Mesenchymal stem cell (in vitro differentiated cells and primary cell): ENCODE data around the gene GRM1.

Experiments
- DNase-seq: peaks from one replicate; pipeline ENCODE4 v3.0.0-alpha.2; 2013
- H2AFZ ChIP-seq: one replicate; pipeline ENCODE4 v1.6.1; 2013; ENCODE audit warnings: low read depth, mild to moderate bottlenecking, control low read depth, inconsistent platforms, low read length, moderate library complexity
- H2AK5ac ChIP-seq: 2 replicates; pipeline ENCODE4 v1.6.1; 2013; ENCODE audit warnings: low read length, moderate library complexity, mild to moderate bottlenecking, inconsistent platforms; ENCODE audit not compliant: severe bottlenecking
- H2BK120ac ChIP-seq: one replicate; pipeline ENCODE4 v1.6.1; 2013; ENCODE audit warnings: low read depth, mild to moderate bottlenecking, inconsistent platforms, low read length, moderate library complexity
- H2BK12ac ChIP-seq, 2 experiments: one replicate each; pipeline ENCODE4 v1.6.1; 2013; ENCODE audit warnings: inconsistent platforms in 2 of 2, low read length in 2 of 2, mild to moderate bottlenecking in 2 of 2, moderate library complexity in 2 of 2, control low read depth in 1 of 2
- H2BK15ac ChIP-seq: one replicate; pipeline ENCODE4 v1.6.1; 2013; ENCODE audit warnings: mild to moderate bottlenecking, low read depth, inconsistent platforms; ENCODE audit not compliant: poor library complexity, severe bottlenecking
- H2BK5ac ChIP-seq: 2 replicates; pipeline ENCODE4 v1.6.1; 2013; ENCODE audit warnings: low read depth, mild to moderate bottlenecking, low read length, control low read depth, inconsistent platforms; ENCODE audit not compliant: poor library complexity, severe bottlenecking
- H3K14ac ChIP-seq, 2 experiments: one replicate each; pipeline ENCODE4 v1.6.1; 2013; ENCODE audit warnings: inconsistent platforms in 2 of 2, low read length in 2 of 2, control low read depth in 1 of 2, mild to moderate bottlenecking in 1 of 2, moderate library complexity in 1 of 2
- H3K18ac ChIP-seq, 2 experiments: one replicate each; pipeline ENCODE4 v1.6.1; 2013; ENCODE audit warnings: inconsistent platforms in 2 of 2, low read length in 2 of 2, control low read depth in 1 of 2, low read depth in 1 of 2, mild to moderate bottlenecking in 1 of 2
- H3K23ac ChIP-seq, 2 experiments: one replicate each; pipeline ENCODE4 v1.6.1; 2013; ENCODE audit warnings: inconsistent platforms in 2 of 2, low read length in 2 of 2, mild to moderate bottlenecking in 2 of 2, moderate library complexity in 2 of 2, control low read depth in 1 of 2
- H3K27ac ChIP-seq: 2 replicates; pipeline ENCODE4 v1.5.1; 2013; ENCODE audit warnings: mild to moderate bottlenecking, moderate library complexity, low read length, control low read depth, inconsistent platforms; ENCODE audit not compliant: poor library complexity, severe bottlenecking
- H3K27me3 ChIP-seq, 2 experiments: 2 replicates each; pipeline versions ENCODE4 v1.6.1 to v1.7.0; 2013; ENCODE audit warnings: low read length in 2 of 2, mild to moderate bottlenecking in 2 of 2, moderate library complexity in 2 of 2, control low read depth in 1 of 2, inconsistent platforms in 1 of 2; ENCODE audit not compliant: control insufficient read depth in 1 of 2, insufficient read depth in 1 of 2
- H3K36me3 ChIP-seq, 2 experiments: 2 replicates each; pipeline versions ENCODE4 v1.6.1 to v1.7.0; 2013; ENCODE audit warnings: low read length in 2 of 2, control low read depth in 1 of 2, inconsistent platforms in 1 of 2, low read depth in 1 of 2, mild to moderate bottlenecking in 1 of 2; ENCODE audit not compliant: insufficient read depth in 2 of 2, control insufficient read depth in 1 of 2
- H3K4ac ChIP-seq, 2 experiments: one replicate each; pipeline ENCODE4 v1.6.1; 2013; ENCODE audit warnings: inconsistent platforms in 2 of 2, low read length in 2 of 2, mild to moderate bottlenecking in 2 of 2, moderate library complexity in 2 of 2, control low read depth in 1 of 2, low read depth in 1 of 2
- H3K4me1 ChIP-seq: 2 replicates; pipeline ENCODE4 v1.6.1; 2013; ENCODE audit warnings: low read depth, low read length, control low read depth; ENCODE audit not compliant: control insufficient read depth, insufficient read depth
- H3K4me2 ChIP-seq: 2 replicates; pipeline ENCODE4 v1.6.1; 2013; ENCODE audit warnings: low read length, mild to moderate bottlenecking, inconsistent platforms; ENCODE audit not compliant: poor library complexity, severe bottlenecking
- H3K4me3 ChIP-seq, 2 experiments: 2 replicates each; pipeline versions ENCODE4 v1.5.1 to v1.7.0; 2013; ENCODE audit warnings: low read length in 2 of 2, mild to moderate bottlenecking in 2 of 2, control low read depth in 1 of 2, low read depth in 1 of 2; ENCODE audit not compliant: insufficient read depth in 1 of 2
- H3K79me1 ChIP-seq: replicated peaks from 2 replicates; pipeline ENCODE4 v1.6.1; 2013; ENCODE audit warnings: mild to moderate bottlenecking, control low read depth, low read length, inconsistent platforms; ENCODE audit not compliant: poor library complexity, severe bottlenecking
- H3K9ac ChIP-seq: 2 replicates; pipeline ENCODE4 v1.7.0; 2013; ENCODE audit warnings: mild to moderate bottlenecking, low read length, moderate library complexity
- H3K9me3 ChIP-seq: 2 replicates; pipeline ENCODE4 v1.7.0; 2013; ENCODE audit warnings: mild to moderate bottlenecking, low read length; ENCODE audit not compliant: control insufficient read depth
- H4K8ac ChIP-seq: one replicate; pipeline ENCODE4 v1.6.1; 2013; ENCODE audit warnings: inconsistent platforms, mild to moderate bottlenecking, low read length, moderate library complexity
- H4K91ac ChIP-seq: one replicate; pipeline ENCODE4 v1.6.1; 2013; ENCODE audit warnings: mild to moderate bottlenecking, low read length, inconsistent platforms
- WGBS: methylation state at CpG from one replicate; pipeline ENCODE4 v1.1.7; 2013; ENCODE audit warnings: mixed read lengths; 5-methylcytosine and 5-hydroxymethylcytosine counted together

GRM1 gene

DNA sequence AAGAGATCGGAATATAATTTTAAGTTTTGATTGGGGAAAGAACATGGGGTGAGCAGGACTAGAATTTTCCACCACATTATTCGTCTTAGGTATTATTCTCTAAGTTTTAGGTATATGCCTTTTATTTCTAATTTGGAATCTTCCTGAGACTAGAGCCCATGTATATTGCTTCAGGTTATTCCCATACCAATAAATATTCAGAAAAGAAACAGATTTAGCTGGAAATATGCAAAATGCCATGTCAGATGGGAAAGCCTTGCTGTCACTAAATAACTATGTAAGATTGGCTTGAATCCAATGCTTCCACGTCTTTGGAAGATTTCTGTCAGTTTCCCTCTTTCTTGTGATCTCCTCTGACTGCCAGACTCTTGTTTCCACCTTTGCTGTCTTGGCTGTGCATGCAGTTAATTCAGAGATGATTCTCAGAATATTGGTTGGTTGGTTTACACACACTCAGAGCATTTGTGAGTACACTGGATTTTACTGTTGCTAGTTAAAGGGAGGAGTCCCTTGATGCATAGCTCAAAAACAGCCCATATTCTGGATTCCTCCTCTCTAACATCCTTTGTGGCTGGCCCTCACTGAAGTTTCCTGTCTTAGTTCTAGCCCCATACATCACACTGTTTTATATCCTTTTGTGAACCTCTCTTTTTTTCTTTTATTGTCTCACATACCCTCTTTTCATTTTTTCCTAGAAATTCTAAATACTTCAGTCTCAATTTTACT lies 64.3 kb downstream of the GRM1 start:
- Histone ChIP-seq H2AK5ac (no peak overlapping the region), H2BK15ac (no peak overlapping the region), H3K9ac (no peak overlapping the region), H2BK120ac (no peak overlapping the region), H3K36me3 (no peaks in the 10 kb centered on the region), H4K91ac (no peak overlapping the region), H3K4ac (no peak overlapping the region), H3K4me2 (no peak overlapping the region), H3K27me3 (no peaks in the 10 kb centered on the region), H2BK12ac (no peak overlapping the region), H3K9me3 (no peaks in the 10 kb centered on the region), H3K4me1 (no peaks in the 10 kb centered on the region), H2AFZ (no peak overlapping the region), H4K8ac (no peak overlapping the region), H2BK5ac (no peak overlapping the region), H3K23ac (no peak overlapping the region), H3K27ac (no peak overlapping the region), H3K14ac (no peak overlapping the region), H3K4me3 (no peak overlapping the region), H3K79me1 (no peaks in the 10 kb centered on the region), H3K18ac (no peak overlapping the region)
- DNase-seq, result no peak
- WGBS, result 60% methylated on average over 2 of the region's 3 CpGs

DNA sequence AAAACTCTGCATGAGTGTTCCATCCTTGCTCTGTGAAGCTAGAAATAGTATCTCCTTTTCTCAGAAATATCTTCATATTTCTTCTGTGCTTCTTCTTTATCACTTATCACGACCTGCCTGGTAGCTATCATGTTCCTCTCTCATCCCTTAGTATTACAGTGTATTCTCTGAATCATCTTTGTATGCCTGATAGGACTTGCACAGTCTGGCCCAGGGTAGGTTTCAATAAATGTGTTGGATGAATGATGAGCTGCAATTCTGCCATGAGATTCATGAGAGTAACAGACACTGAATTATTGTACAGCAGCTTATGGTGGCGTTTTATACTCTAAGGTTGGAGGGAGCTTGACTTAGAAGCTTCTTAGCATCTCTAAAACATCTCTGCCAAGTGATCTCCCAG lies 66.6 kb downstream of the GRM1 start:
- Histone ChIP-seq H3K79me1 (no peaks in the 10 kb centered on the region), H4K91ac (no peak overlapping the region), H3K4me2 (no peak overlapping the region), H2BK12ac (no peak overlapping the region), H3K18ac (no peak overlapping the region), H2BK5ac (no peak overlapping the region), H4K8ac (no peak overlapping the region), H3K14ac (no peak overlapping the region), H3K4me3 (no peak overlapping the region), H3K27me3 (no peaks in the 10 kb centered on the region), H3K4ac (no peak overlapping the region), H3K4me1 (no peaks in the 10 kb centered on the region), H2AK5ac (no peak overlapping the region), H2BK120ac (no peak overlapping the region), H3K9ac (no peak overlapping the region), H2BK15ac (no peak overlapping the region), H2AFZ (no peak overlapping the region), H3K36me3 (no peaks in the 10 kb centered on the region), H3K23ac (no peak overlapping the region), H3K27ac (no peak overlapping the region), H3K9me3 (no peaks in the 10 kb centered on the region)
- 60% methylated on average over 2 of the region's 2 CpGs for WGBS
- DNase-seq, result no peak

DNA sequence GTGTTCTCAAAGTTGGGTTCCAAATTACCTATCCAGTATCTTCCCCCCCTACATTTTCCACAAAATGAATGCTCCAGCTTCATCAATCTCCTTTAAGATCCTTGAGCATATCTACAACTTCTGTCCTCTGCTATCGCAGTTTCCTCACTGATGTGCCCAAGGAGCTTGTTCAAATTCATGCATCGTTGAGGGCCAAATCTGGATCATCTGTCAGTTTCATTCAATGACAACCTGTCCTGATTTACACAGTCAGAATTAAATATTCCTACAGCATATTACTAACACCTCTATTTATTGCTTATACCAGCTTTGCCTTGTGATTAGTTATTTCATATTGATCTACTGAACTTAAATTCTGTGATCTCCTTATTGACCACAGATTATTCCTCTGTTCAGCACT lies 68.7 kb downstream of the GRM1 start:
- 91% methylated on average over 2 of the region's 2 CpGs for WGBS
- H2AK5ac ChIP-seq, result no peak overlapping the region

DNA sequence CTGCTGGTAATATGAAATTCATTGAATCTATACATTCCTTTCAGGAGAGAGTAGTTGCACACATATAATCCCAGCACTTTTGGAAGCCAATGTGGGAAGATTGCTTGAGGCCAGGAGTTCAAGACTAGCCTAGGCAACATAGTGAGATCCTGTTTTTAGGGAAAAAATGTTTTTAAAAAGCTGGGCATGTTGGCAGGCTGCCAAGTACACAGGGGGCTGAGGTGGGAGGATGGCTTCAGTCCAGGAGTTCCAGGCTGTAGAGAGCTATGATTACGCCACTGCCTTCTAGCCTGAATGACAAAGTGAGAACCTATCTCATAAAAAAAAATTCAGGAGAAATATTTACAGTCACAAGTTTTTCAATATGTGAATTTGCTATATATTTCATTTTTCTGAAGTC lies 71.9 kb downstream of the GRM1 start:
- no peak for DNase-seq
- H3K27ac ChIP-seq, result no peak overlapping the region

More for the DNA sequence above, 68.7 kb downstream of the GRM1 start:
- Histone ChIP-seq H3K9me3 (no peaks in the 10 kb centered on the region), H2BK15ac (no peak overlapping the region), H3K4me1 (no peaks in the 10 kb centered on the region), H3K79me1 (no peaks in the 10 kb centered on the region), H2BK120ac (no peak overlapping the region), H3K23ac (no peak overlapping the region), H4K8ac (no peak overlapping the region), H3K27ac (no peak overlapping the region), H3K9ac (no peak overlapping the region), H3K4me3 (no peak overlapping the region), H2AFZ (no peak overlapping the region), H3K27me3 (no peaks in the 10 kb centered on the region), H4K91ac (no peak overlapping the region), H2BK12ac (no peak overlapping the region), H3K36me3 (no peaks in the 10 kb centered on the region), H3K4ac (no peak overlapping the region), H3K14ac (no peak overlapping the region), H3K4me2 (no peak overlapping the region), H3K18ac (no peak overlapping the region), H2BK5ac (no peak overlapping the region)
- DNase-seq, result no peak

More for the DNA sequence above, 71.9 kb downstream of the GRM1 start:
- no peak overlapping the region for H3K18ac ChIP-seq
- H4K8ac ChIP-seq, result no peak overlapping the region
- H3K4me3 ChIP-seq, result no peak overlapping the region
- H3K4ac ChIP-seq, result no peak overlapping the region
- H3K9me3 ChIP-seq, result no peaks in the 10 kb centered on the region
- no peak overlapping the region for H2BK5ac ChIP-seq
- H3K79me1 ChIP-seq, result no peaks in the 10 kb centered on the region
- H2AK5ac ChIP-seq, result no peak overlapping the region
- H3K9ac ChIP-seq, result no peak overlapping the region
- no peak overlapping the region for H3K23ac ChIP-seq
- H3K14ac ChIP-seq, result no peak overlapping the region
- H2BK15ac ChIP-seq, result no peak overlapping the region
- no peak overlapping the region for H2AFZ ChIP-seq
- no CpG with 5 or more reads among the region's 1 CpG for WGBS
- no peaks in the 10 kb centered on the region for H3K36me3 ChIP-seq
- H3K4me1 ChIP-seq, result no peaks in the 10 kb centered on the region
- H2BK12ac ChIP-seq, result no peak overlapping the region
- H4K91ac ChIP-seq, result no peak overlapping the region
- no peak overlapping the region for H3K4me2 ChIP-seq
- no peaks in the 10 kb centered on the region for H3K27me3 ChIP-seq
- no peak overlapping the region for H2BK120ac ChIP-seq
